GM21515 (cell line): Measurements from ENCODE around the gene KRT12.
"Not testable (repeated sequence)": the region's sequence is repeated elsewhere in the genome, so short reads cannot be mapped to it uniquely, and the experiment has no call there.

ENCODE experiments used
- ATAC-seq: cut with Tn5 transposase; IDR thresholded peaks from one replicate; pipeline ENCODE4 v1.9.1; 2021; ENCODE audit not compliant: unreplicated experiment

The KRT12 gene

GRCh38 chr17:40884708-40885512 is 17.9 kb upstream of the KRT12 start, which contains the start of gene KRT20:
TSS of gene KRT20 (minus strand) at chr17:40885242. CDS start at chr17:40885185, 57 bp downstream.
- ATAC-seq = no peak

GRCh38 chr17:40883626-40884334 is 16.8 kb upstream of the KRT12 start:
- ATAC-seq = no peak

- ATAC-seq = no peak
These were observed 16.0 kb upstream of the KRT12 start for GRCh38 chr17:40883031-40883430.

- ATAC-seq = no peak
These were observed 12.0 kb upstream of the KRT12 start for GRCh38 chr17:40879026-40879425.

GRCh38 chr17:40878044-40878443 is 11.0 kb upstream of the KRT12 start:
- ATAC-seq = no peak

GRCh38 chr17:40873801-40874200 is 6.8 kb upstream of the KRT12 start:
- ATAC-seq = no peak

- no peak for ATAC-seq
These were observed 6.2 kb upstream of the KRT12 start for GRCh38 chr17:40873255-40873654.

GRCh38 chr17:40872416-40872815 is 5.4 kb upstream of the KRT12 start:
- ATAC-seq = no peak

GRCh38 chr17:40871316-40871715 is 4.3 kb upstream of the KRT12 start:
- no peak for ATAC-seq

GRCh38 chr17:40870136-40870535 is 3.1 kb upstream of the KRT12 start:
- ATAC-seq = no peak

GRCh38 chr17:40864661-40865390 is 2.2 kb downstream of the KRT12 start:
- no peak for ATAC-seq

- ATAC-seq = no peak
These were observed 3.9 kb downstream of the KRT12 start for GRCh38 chr17:40862985-40863733.

GRCh38 chr17:40859536-40859935 is 7.5 kb downstream of the KRT12 start:
- no peak for ATAC-seq

GRCh38 chr17:40858667-40859066 is 8.4 kb downstream of the KRT12 start:
- not testable (repeated sequence) for ATAC-seq

- ATAC-seq = no peak
These were observed 9.5 kb downstream of the KRT12 start for GRCh38 chr17:40857535-40857934.

GRCh38 chr17:40854175-40854814 is 12.7 kb downstream of the KRT12 start:
- ATAC-seq = no peak

- ATAC-seq = no peak
These were observed 14.7 kb downstream of the KRT12 start for GRCh38 chr17:40852364-40852763.

- ATAC-seq = no peak
These were observed 16.6 kb downstream of the KRT12 start for GRCh38 chr17:40850293-40850972.

GRCh38 chr17:40849723-40850122 is 17.3 kb downstream of the KRT12 start:
- ATAC-seq = no peak
